Activated CD4-positive, alpha-beta T cell treated with anti-CD3 and anti-CD28 coated beads, Interleukin-2, amount 50 U/mL, for 1 hour (primary cell): ENCODE measurements around the gene SENP8.
"Not testable (repeated sequence)": the region's sequence is repeated elsewhere in the genome, so short reads cannot be mapped to it uniquely, and the experiment has no call there.

ENCODE experiments used
- DNase-seq: peaks from one replicate; pipeline ENCODE4 v3.0.0-alpha.2; 2020

Gene SENP8

GRCh38 chr15:72156928-72157327, 38.7 kb downstream of the SENP8 start:
- no peak for DNase-seq

- no peak for DNase-seq
These were observed 42.6 kb downstream of the SENP8 start for GRCh38 chr15:72160696-72161245.

GRCh38 chr15:72161361-72162132, 43.3 kb downstream of the SENP8 start:
- DNase-seq: no peak

GRCh38 chr15:72162569-72162968, 44.4 kb downstream of the SENP8 start:
- no peak for DNase-seq

GRCh38 chr15:72163719-72164118, 45.5 kb downstream of the SENP8 start:
- no peak for DNase-seq

- no peak for DNase-seq
These were observed 48.7 kb downstream of the SENP8 start for GRCh38 chr15:72166716-72167417.

GRCh38 chr15:72167445-72167844, 49.2 kb downstream of the SENP8 start:
- no peak for DNase-seq

GRCh38 chr15:72168131-72168807, 50.1 kb downstream of the SENP8 start:
- no peak for DNase-seq

GRCh38 chr15:72168808-72169190, 50.6 kb downstream of the SENP8 start:
- DNase-seq: no peak

GRCh38 chr15:72169236-72169920, 51.2 kb downstream of the SENP8 start:
- no peak for DNase-seq

- DNase-seq: no peak
These were observed 51.9 kb downstream of the SENP8 start for GRCh38 chr15:72169921-72170611.

- no peak for DNase-seq
These were observed 52.5 kb downstream of the SENP8 start for GRCh38 chr15:72170691-72171090.

- DNase-seq: not testable (repeated sequence)
These were observed 53.8 kb downstream of the SENP8 start for GRCh38 chr15:72171978-72172377.

- DNase-seq: no peak
These were observed 54.6 kb downstream of the SENP8 start for GRCh38 chr15:72172796-72173195.

GRCh38 chr15:72173401-72173800, 55.2 kb downstream of the SENP8 start:
- DNase-seq: no peak

GRCh38 chr15:72173864-72174550, 55.8 kb downstream of the SENP8 start:
- DNase-seq: no peak

- no peak for DNase-seq
These were observed 56.5 kb downstream of the SENP8 start for GRCh38 chr15:72174551-72175165.

- no peak for DNase-seq
These were observed 57.2 kb downstream of the SENP8 start for GRCh38 chr15:72175186-72176044.

GRCh38 chr15:72176159-72176558, 58.0 kb downstream of the SENP8 start:
- no peak for DNase-seq

- no peak for DNase-seq
These were observed 58.5 kb downstream of the SENP8 start for GRCh38 chr15:72176743-72177142.
